HG03045 (cell line): Measurements from ENCODE around the gene SYNPO2.
"Not testable (repeated sequence)": the region's sequence is repeated elsewhere in the genome, so short reads cannot be mapped to it uniquely, and the experiment has no call there.

Experiments
- ATAC-seq: cut with Tn5 transposase; IDR thresholded peaks from one replicate; pipeline ENCODE4 v1.9.1; 2021; ENCODE audit warnings: mild to moderate bottlenecking, moderate library complexity; ENCODE audit not compliant: unreplicated experiment

Gene SYNPO2

GRCh38 chr4:118878507-118878906 lies 10.1 kb upstream of the SYNPO2 start:
- not testable (repeated sequence) for ATAC-seq

- no peak for ATAC-seq
Observed at GRCh38 chr4:118879409-118879808, 9.2 kb upstream of the SYNPO2 start.

GRCh38 chr4:118881512-118882146 lies 7.0 kb upstream of the SYNPO2 start:
- no peak for ATAC-seq

GRCh38 chr4:118883861-118884260 lies 4.8 kb upstream of the SYNPO2 start:
- ATAC-seq: no peak

- no peak for ATAC-seq
Observed at GRCh38 chr4:118884716-118885115, 3.9 kb upstream of the SYNPO2 start.

GRCh38 chr4:118889312-118889691 lies 648 bp downstream of the SYNPO2 start:
- no peak for ATAC-seq

GRCh38 chr4:118894034-118894433 lies 5.4 kb downstream of the SYNPO2 start:
- no peak for ATAC-seq

- no peak for ATAC-seq
Observed at GRCh38 chr4:118898221-118898620, 9.6 kb downstream of the SYNPO2 start.

- ATAC-seq: no peak
Observed at GRCh38 chr4:118898684-118899138, 10.1 kb downstream of the SYNPO2 start.

GRCh38 chr4:118904418-118904817 lies 15.8 kb downstream of the SYNPO2 start:
- ATAC-seq: no peak

GRCh38 chr4:118904935-118905334 lies 16.3 kb downstream of the SYNPO2 start:
- no peak for ATAC-seq

GRCh38 chr4:118905566-118905965 lies 16.9 kb downstream of the SYNPO2 start:
- no peak for ATAC-seq

- ATAC-seq: no peak
Observed at GRCh38 chr4:118909173-118909956, 20.7 kb downstream of the SYNPO2 start.

- no peak for ATAC-seq
Observed at GRCh38 chr4:118910221-118910620, 21.6 kb downstream of the SYNPO2 start.

GRCh38 chr4:118911238-118911703 lies 22.6 kb downstream of the SYNPO2 start:
- ATAC-seq: no peak

- no peak for ATAC-seq
Observed at GRCh38 chr4:118915468-118915867, 26.8 kb downstream of the SYNPO2 start.

- ATAC-seq: no peak
Observed at GRCh38 chr4:118916691-118917289, 28.1 kb downstream of the SYNPO2 start.

GRCh38 chr4:118917582-118917981 lies 28.9 kb downstream of the SYNPO2 start:
- ATAC-seq: no peak

- no peak for ATAC-seq
Observed at GRCh38 chr4:118918388-118918787, 29.7 kb downstream of the SYNPO2 start.

GRCh38 chr4:118920247-118920646 lies 31.6 kb downstream of the SYNPO2 start:
- no peak for ATAC-seq

GRCh38 chr4:118921786-118922185 lies 33.1 kb downstream of the SYNPO2 start:
- no peak for ATAC-seq

- no peak for ATAC-seq
Observed at GRCh38 chr4:118923891-118924290, 35.2 kb downstream of the SYNPO2 start.
